H9 (cell line): Measurements from ENCODE around the gene KCNMA1. TPM values are rescaled to one million over a fixed set of nuclear protein-coding genes. Genes with fewer than 3 reads are reported as not detected.

Experiments
- DNase-seq: peaks from one replicate; pipeline ENCODE4 v3.0.0-alpha.2; 2017
- H2AFZ ChIP-seq: one replicate; pipeline ENCODE4 v1.6.1; 2013; ENCODE audit warnings: mild to moderate bottlenecking, low read length, control low read depth, moderate library complexity
- H2AK5ac ChIP-seq: 2 replicates; pipeline ENCODE4 v1.6.1; 2013; ENCODE audit warnings: low read length, control low read depth, mixed read lengths; ENCODE audit not compliant: insufficient read length
- H2BK120ac ChIP-seq: one replicate; pipeline ENCODE4 v1.6.1; 2013; ENCODE audit warnings: low read depth, mild to moderate bottlenecking, low read length, control low read depth, inconsistent platforms; ENCODE audit not compliant: poor library complexity, severe bottlenecking
- H2BK12ac ChIP-seq: 2 replicates; pipeline ENCODE4 v1.6.1; 2013; ENCODE audit warnings: low read length, control low read depth, mixed read lengths, low read depth; ENCODE audit not compliant: insufficient read length
- H2BK15ac ChIP-seq: 2 replicates; pipeline ENCODE4 v1.6.1; 2013; ENCODE audit warnings: low read depth, low read length, control low read depth
- H2BK20ac ChIP-seq: one replicate; pipeline ENCODE4 v1.6.1; 2013; ENCODE audit warnings: low read depth, mild to moderate bottlenecking, low read length, control low read depth, inconsistent platforms; ENCODE audit not compliant: poor library complexity, severe bottlenecking
- H2BK5ac ChIP-seq: 2 replicates; pipeline ENCODE4 v1.6.1; 2013; ENCODE audit warnings: low read length, control low read depth, mixed read lengths; ENCODE audit not compliant: insufficient read length
- H3K14ac ChIP-seq: 2 replicates; pipeline ENCODE4 v1.6.1; 2013; ENCODE audit warnings: low read length, control low read depth; ENCODE audit not compliant: insufficient read depth
- H3K18ac ChIP-seq: 2 replicates; pipeline ENCODE4 v1.6.1; 2013; ENCODE audit warnings: low read depth, mild to moderate bottlenecking, mixed read lengths, low read length, control low read depth; ENCODE audit not compliant: insufficient read length
- H3K23ac ChIP-seq: 2 replicates; pipeline ENCODE4 v1.6.1; 2013; ENCODE audit warnings: low read length, control low read depth, mixed read lengths, low read depth; ENCODE audit not compliant: insufficient read length
- H3K23me2 ChIP-seq: 2 replicates; pipeline ENCODE4 v1.6.1; 2013; ENCODE audit warnings: low read depth, mild to moderate bottlenecking, mixed read lengths, low read length, control low read depth; ENCODE audit not compliant: insufficient read length, poor library complexity, severe bottlenecking
- H3K27ac ChIP-seq: 2 replicates; pipeline ENCODE4 v1.5.1; 2013; ENCODE audit warnings: low read length, control low read depth, mixed read lengths, low read depth; ENCODE audit not compliant: insufficient read length
- H3K27me3 ChIP-seq: 2 replicates; pipeline ENCODE4 v1.6.1; 2013; ENCODE audit warnings: low read length, control low read depth, inconsistent platforms; ENCODE audit not compliant: insufficient read depth
- H3K4ac ChIP-seq: 2 replicates; pipeline ENCODE4 v1.6.1; 2013; ENCODE audit warnings: low read depth, mild to moderate bottlenecking, control low read depth, inconsistent platforms, low read length, moderate library complexity
- H3K4me1 ChIP-seq: 2 replicates; pipeline ENCODE4 v1.6.1; 2013; ENCODE audit warnings: low read length, control low read depth, inconsistent platforms; ENCODE audit not compliant: insufficient read depth
- H3K4me2 ChIP-seq: 2 replicates; pipeline ENCODE4 v1.6.1; 2013; ENCODE audit warnings: low read length, control low read depth, mixed read lengths; ENCODE audit not compliant: insufficient read length, insufficient read depth
- H3K56ac ChIP-seq: 2 replicates; pipeline ENCODE4 v1.6.1; 2013; ENCODE audit warnings: low read depth, mild to moderate bottlenecking, mixed read lengths, low read length, control low read depth; ENCODE audit not compliant: insufficient read length
- H3K79me1 ChIP-seq: 2 replicates; pipeline ENCODE4 v1.6.1; 2013; ENCODE audit warnings: low read depth, mild to moderate bottlenecking, moderate library complexity, low read length, control low read depth, inconsistent platforms; ENCODE audit not compliant: insufficient read depth, poor library complexity, severe bottlenecking
- H3K79me2 ChIP-seq: 2 replicates; pipeline ENCODE4 v1.6.1; 2013; ENCODE audit warnings: low read length, control low read depth, inconsistent platforms; ENCODE audit not compliant: insufficient read depth
- H3K9ac ChIP-seq: 2 replicates; pipeline ENCODE4 v1.6.1; 2013; ENCODE audit warnings: low read length, control low read depth, mixed read lengths; ENCODE audit not compliant: insufficient read length; ENCODE audit errors: extremely low read depth
- H3K9me3 ChIP-seq: one replicate; pipeline ENCODE4 v1.6.1; 2013; ENCODE audit warnings: low read depth, low read length, inconsistent platforms; ENCODE audit not compliant: control insufficient read depth
- H3T11ph ChIP-seq: one replicate; pipeline ENCODE4 v1.6.1; 2013; ENCODE audit warnings: mild to moderate bottlenecking, low read length, control low read depth, inconsistent platforms
- H4K20me1 ChIP-seq: one replicate; pipeline ENCODE4 v1.6.1; 2013; ENCODE audit not compliant: control insufficient read depth, insufficient read length, insufficient read depth
- H4K5ac ChIP-seq: 2 replicates; pipeline ENCODE4 v1.6.1; 2013; ENCODE audit warnings: low read depth, mild to moderate bottlenecking, mixed read lengths, low read length, control low read depth; ENCODE audit not compliant: insufficient read length
- H4K8ac ChIP-seq: replicated peaks from 2 replicates; pipeline ENCODE4 v1.6.1; 2013; ENCODE audit warnings: low read length, control low read depth, mixed read lengths, low read depth; ENCODE audit not compliant: insufficient read length
- H4K91ac ChIP-seq: 2 replicates; pipeline ENCODE4 v1.6.1; 2013; ENCODE audit warnings: low read depth, mild to moderate bottlenecking, moderate library complexity, mixed read lengths, low read length, control low read depth; ENCODE audit not compliant: insufficient read length
- H3K27ac Mint-ChIP-seq, 3 experiments: 2 replicates in 2 of 3; 3 replicates in 1 of 3; pipeline ENCODE4 v1.8.0; 2020 to 2021; ENCODE audit warnings: mixed read lengths in 3 of 3, mild to moderate bottlenecking in 1 of 3, moderate library complexity in 1 of 3
- H3K27me3 Mint-ChIP-seq: 2 replicates; pipeline ENCODE4 v1.8.0; 2021; ENCODE audit warnings: low read depth, mild to moderate bottlenecking, moderate library complexity, mixed read lengths
- H3K36me3 Mint-ChIP-seq, 3 experiments: 2 replicates in 2 of 3; 3 replicates in 1 of 3; pipeline ENCODE4 v1.8.0; 2020 to 2021; ENCODE audit warnings: low read depth in 3 of 3, mixed read lengths in 3 of 3; ENCODE audit not compliant: insufficient read depth in 1 of 3
- H3K4me1 Mint-ChIP-seq, 2 experiments: 2 replicates each; pipeline ENCODE4 v1.8.0; 2020; ENCODE audit warnings: mixed read lengths in 2 of 2
- H3K4me3 Mint-ChIP-seq, 2 experiments: 2 replicates in 1 of 2; 3 replicates in 1 of 2; pipeline ENCODE4 v1.8.0; 2020 to 2021; ENCODE audit warnings: mild to moderate bottlenecking in 2 of 2, mixed read lengths in 2 of 2, moderate library complexity in 1 of 2
- H3K9me3 Mint-ChIP-seq, 2 experiments: 2 replicates in 1 of 2; 3 replicates in 1 of 2; pipeline ENCODE4 v1.8.0; 2020; ENCODE audit warnings: mild to moderate bottlenecking in 2 of 2, mixed read lengths in 2 of 2, moderate library complexity in 1 of 2
- CTCF ChIP-seq: fragments of 200-600 bp; sonication (generic); conservative IDR thresholded peaks from 3 replicates; pipeline ENCODE4 v1.8.0; 2021; ENCODE audit warnings: antibody characterized with exemption, mild to moderate bottlenecking
- WGBS: extraction: QIAGEN DNeasy Blood & Tissue Kit; methylation state at CpG from one replicate; pipeline ENCODE4 v1.1.7; 2013; ENCODE audit warnings: missing lambda C conversion rate, low lambda C conversion rate, mixed read lengths; ENCODE audit not compliant: insufficient read length; ENCODE audit errors: extremely low coverage; 5-methylcytosine and 5-hydroxymethylcytosine counted together
- total RNA-seq: library from RNA; stranded (reverse); gene quantifications from 2 replicates; pipeline ENCODE4 v1.2.1, GENCODE V29; 2021

The KCNMA1 gene
- total RNA-seq, 1 experiment from 2014 or later = 2.0 TPM

GRCh38 chr10:77396290-77396689 is 241.3 kb downstream of the KCNMA1 start:
- Mint-ChIP-seq H3K27me3 (no peaks in the 10 kb centered on the region; the same call in none of the 2 replicates), H3K4me1 (peaks cover 5 to 8% of the 10 kb centered on the region in 2 experiments), H3K9me3 (no peaks in the 10 kb centered on the region), H3K4me3 (no peak overlapping the region), H3K36me3 (no peaks in the 10 kb centered on the region), H3K27ac (no peak overlapping the region)
- Histone ChIP-seq H3K18ac (no peak overlapping the region), H4K20me1 (no peaks in the 10 kb centered on the region), H3K23me2 (no peaks in the 10 kb centered on the region), H2AK5ac (no peak overlapping the region), H2BK5ac (no peak overlapping the region), H3K23ac (no peak overlapping the region), H2BK15ac (no peak overlapping the region), H3T11ph (no peak overlapping the region), H3K27me3 (no peaks in the 10 kb centered on the region), H2BK20ac (no peak overlapping the region), H2BK12ac (no peak overlapping the region), H3K79me1 (no peaks in the 10 kb centered on the region), H3K56ac (no peak overlapping the region), H4K5ac (no peak overlapping the region), H3K79me2 (no peaks in the 10 kb centered on the region), H3K4me2 (no peak overlapping the region), H3K4ac (no peak overlapping the region), H3K9me3 (no peaks in the 10 kb centered on the region), H3K9ac (no peak overlapping the region), H2BK120ac (no peak overlapping the region), H2AFZ (no peak overlapping the region), H4K8ac (no peak overlapping the region), H3K14ac (no peak overlapping the region), H3K4me1 (peaks cover 5% of the 10 kb centered on the region; the same call in 1 of the 2 replicates), H4K91ac (no peak overlapping the region), H3K27ac (no peak overlapping the region)
- WGBS = no CpG with 5 or more reads among the region's 2 CpGs
- no peak for TF ChIP-seq CTCF
- DNase-seq = no peak
